GM18526 (cell line): ENCODE results near the gene CSTA.

Source experiments
- POLR2A ChIP-seq: IDR thresholded peaks from 3 replicates; pipeline ENCODE4 v1.6.1; 2011; ENCODE audit not compliant: insufficient read length; ENCODE audit errors: extremely low read depth

The CSTA gene

DNA sequence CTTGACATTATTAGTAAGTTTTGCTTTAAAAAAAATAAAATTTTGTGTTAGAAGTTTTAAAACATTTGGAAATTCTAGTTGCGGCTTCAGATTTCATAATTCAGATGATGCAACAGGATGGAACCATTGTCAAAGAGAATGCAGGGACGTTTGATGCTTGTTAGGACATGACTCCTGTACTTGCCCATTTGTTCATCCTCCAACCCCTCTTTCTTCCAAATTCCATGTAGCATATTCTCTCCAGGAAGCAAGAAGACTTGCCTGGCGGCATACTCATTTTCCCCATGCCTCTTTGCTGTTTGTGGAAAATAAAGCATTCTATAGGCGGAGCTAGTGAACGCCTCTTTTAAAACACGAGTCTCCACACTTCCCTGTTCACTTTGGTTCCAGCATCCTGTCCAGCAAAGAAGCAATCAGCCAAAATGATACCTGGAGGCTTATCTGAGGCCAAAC, at the start of gene CSTA:
Gene CSTA (plus strand): TSS at position 378 of the 453 bp plus-strand sequence. CDS start 45 bp downstream, at position 423.
- TF ChIP-seq POLR2A, result no peak

DNA sequence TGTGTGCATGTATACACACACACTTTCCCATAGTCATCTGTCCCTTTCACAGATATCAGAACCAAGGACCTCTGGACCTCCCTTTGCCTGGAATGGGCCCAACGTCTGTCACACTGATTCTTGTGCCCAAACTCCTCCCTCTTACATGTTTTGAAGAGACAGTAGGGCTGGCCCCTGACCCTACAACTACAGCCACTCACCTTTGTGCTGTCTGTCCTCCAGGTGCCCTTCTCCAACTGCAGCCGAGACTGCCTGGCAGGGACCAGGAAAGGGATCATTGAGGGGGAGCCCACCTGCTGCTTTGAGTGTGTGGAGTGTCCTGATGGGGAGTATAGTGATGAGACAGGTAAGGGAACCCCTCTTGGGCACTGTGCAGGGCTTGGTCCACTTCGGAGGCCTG, 43.2 kb upstream of the CSTA start:
- no peak for TF ChIP-seq POLR2A

DNA sequence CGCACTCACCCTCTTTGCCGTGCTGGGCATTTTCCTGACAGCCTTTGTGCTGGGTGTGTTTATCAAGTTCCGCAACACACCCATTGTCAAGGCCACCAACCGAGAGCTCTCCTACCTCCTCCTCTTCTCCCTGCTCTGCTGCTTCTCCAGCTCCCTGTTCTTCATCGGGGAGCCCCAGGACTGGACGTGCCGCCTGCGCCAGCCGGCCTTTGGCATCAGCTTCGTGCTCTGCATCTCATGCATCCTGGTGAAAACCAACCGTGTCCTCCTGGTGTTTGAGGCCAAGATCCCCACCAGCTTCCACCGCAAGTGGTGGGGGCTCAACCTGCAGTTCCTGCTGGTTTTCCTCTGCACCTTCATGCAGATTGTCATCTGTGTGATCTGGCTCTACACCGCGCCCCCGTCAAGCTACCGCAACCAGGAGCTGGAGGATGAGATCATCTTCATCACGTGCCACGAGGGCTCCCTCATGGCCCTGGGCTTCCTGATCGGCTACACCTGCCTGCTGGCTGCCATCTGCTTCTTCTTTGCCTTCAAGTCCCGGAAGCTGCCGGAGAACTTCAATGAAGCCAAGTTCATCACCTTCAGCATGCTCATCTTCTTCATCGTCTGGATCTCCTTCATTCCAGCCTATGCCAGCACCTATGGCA, 41.1 kb upstream of the CSTA start:
- no peak for TF ChIP-seq POLR2A

DNA sequence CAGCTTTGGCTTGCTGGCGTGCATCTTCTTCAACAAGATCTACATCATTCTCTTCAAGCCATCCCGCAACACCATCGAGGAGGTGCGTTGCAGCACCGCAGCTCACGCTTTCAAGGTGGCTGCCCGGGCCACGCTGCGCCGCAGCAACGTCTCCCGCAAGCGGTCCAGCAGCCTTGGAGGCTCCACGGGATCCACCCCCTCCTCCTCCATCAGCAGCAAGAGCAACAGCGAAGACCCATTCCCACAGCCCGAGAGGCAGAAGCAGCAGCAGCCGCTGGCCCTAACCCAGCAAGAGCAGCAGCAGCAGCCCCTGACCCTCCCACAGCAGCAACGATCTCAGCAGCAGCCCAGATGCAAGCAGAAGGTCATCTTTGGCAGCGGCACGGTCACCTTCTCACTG, 40.6 kb upstream of the CSTA start:
- TF ChIP-seq POLR2A, result no peak

DNA sequence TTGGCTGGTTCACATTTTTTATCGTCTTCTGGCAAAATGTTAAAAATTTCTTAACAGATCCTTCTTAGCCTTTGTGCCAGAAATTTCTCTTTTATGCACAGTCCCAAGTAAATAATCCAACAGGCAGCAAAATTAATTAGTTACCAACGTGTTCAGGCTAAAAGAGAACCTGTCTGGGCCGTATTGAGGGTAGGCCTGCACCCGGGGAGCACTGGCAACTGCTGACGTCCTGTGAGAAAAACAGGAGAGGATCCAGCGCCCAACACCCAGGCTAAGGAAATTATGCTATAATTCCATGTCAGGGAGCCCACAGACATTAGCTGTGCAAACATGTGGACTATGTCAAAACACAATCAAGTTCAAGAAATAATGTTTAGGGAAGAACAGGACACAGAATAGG, 30.7 kb upstream of the CSTA start:
- no peak for TF ChIP-seq POLR2A

- no peak for TF ChIP-seq POLR2A
Observed at GRCh38 chr3:122295266-122296062, 29.6 kb upstream of the CSTA start.

DNA sequence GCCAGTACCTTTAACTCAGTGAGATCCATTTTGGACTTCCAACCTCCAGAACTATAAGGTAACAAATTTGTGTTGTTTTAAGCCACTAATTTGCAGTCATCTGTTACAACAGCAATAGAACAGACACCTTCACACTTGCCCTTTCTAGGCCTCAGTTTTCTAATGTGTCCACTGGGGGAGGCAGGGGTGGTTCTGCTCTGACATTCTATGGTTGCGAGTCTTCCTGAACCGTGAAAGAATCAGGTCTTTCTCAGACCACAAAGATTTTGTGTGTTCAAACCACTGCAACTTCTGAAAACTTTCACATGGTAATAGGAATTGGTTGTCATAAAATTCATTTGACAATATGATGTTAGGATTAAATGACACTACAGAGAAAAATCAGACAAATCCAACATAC, 26.8 kb upstream of the CSTA start:
- no peak for TF ChIP-seq POLR2A

- no peak for TF ChIP-seq POLR2A
Observed at GRCh38 chr3:122299215-122299614, 25.8 kb upstream of the CSTA start.

- no peak for TF ChIP-seq POLR2A
Observed at GRCh38 chr3:122299872-122300460, 25.1 kb upstream of the CSTA start.

- TF ChIP-seq POLR2A, result no peak
Observed at GRCh38 chr3:122301063-122301462, 24.0 kb upstream of the CSTA start.

- no peak for TF ChIP-seq POLR2A
Observed at GRCh38 chr3:122305818-122306621, 19.0 kb upstream of the CSTA start.

DNA sequence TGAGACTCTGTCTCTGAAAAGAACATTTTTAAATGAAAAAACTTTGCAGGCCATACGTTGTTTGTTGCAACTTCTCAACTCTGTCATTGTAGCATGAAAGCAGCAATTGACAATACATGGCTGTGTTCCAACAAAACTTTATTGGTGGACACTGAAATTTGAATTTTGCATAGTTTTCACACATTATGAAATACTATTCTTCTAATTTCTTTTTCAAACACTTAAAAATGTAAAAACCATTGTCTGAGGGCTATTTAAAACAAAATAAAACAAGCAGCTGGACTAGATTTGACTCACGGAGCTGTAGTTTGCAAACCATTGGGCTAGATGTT, 18.5 kb upstream of the CSTA start:
- TF ChIP-seq POLR2A, result no peak

DNA sequence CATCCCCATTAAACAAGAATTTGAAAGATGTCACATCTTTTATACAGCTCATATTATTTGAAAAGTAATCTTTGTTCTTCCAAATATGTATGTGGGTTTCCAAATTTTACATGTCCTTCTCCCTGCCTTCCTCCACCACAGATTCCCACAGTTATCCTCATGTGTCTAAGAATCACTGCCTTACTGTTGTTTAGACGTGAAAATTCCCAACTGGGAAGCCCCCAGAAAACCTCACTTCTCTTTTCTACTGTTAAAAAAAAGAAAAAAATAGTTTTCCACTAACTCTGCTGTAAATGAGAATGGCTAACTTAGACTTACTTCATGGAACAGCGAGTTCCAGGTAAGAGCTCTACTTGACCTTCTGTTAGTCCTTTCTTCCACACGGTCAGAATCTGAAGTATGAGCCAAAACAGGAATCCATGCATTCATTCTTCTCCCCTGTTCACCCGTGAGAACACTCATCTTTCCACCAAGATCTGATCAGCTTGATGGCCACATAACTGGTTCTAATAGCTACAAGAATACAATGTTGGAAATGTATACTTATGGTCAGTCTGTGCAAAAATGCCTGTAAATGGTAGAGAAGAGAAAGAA, 17.9 kb upstream of the CSTA start:
- no peak for TF ChIP-seq POLR2A

- TF ChIP-seq POLR2A, result no peak
Observed at GRCh38 chr3:122307976-122308375, 17.1 kb upstream of the CSTA start.

DNA sequence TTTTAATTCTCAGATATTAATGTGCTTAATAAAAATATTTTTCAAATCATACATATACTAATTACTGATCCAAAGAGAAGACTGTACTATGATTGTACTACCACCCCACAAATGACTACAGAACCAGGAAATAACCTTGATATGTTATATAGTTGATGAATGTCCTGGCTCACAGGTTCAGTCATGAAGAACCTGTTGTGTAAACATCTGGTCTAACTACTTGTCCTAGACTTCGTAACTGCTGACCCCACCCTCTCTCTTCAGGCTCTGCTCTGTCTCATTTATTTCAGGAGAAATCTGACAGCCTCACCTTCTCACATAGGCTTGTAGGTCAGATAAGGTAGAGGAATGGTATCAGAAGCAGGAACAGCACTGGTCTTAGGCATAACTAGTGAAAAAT, 14.7 kb upstream of the CSTA start:
- TF ChIP-seq POLR2A, result no peak
